ENCODE measurements around the gene MIP. TPM values are rescaled to one million over a fixed set of nuclear protein-coding genes. Genes with fewer than 3 reads are reported as not detected.
"Not testable (repeated sequence)": the region's sequence is repeated elsewhere in the genome, so short reads cannot be mapped to it uniquely, and the experiment has no call there.

Gene MIP
- total and polyA plus RNA-seq, 10 of the 15 experiments (the other 5 are each of a cell fraction or from before 2014, with no cell fraction given) = 0.04 to 0.18 (median 0.11) TPM; not detected in 3

DNA sequence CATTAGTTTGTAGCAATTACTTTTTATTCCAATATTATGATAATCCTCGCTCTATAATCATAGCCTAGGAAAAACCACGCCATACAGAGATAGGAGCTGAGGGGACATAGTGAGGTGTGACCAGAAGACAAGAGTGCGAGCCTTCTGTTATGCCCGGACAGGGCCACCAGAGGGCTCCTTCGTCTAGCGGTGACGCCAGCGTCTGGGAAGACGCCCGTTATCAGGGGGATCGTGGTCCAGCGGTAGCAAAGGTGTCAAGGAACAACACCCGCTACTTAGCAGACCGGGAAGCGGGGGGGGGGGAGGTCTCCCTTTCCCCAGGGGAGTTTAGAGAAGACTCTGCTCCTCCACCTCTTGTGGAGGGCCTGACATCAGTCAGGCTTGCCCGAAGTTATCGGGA, 42.2 kb upstream of the MIP start:
- intact Hi-C loops (cut with micrococcal nuclease; ENCODE audit: unreplicated experiment); H3K36me3 ChIP-seq (ENCODE audit: control insufficient read depth in 2 of 2, insufficient read depth in 2 of 2, low read length in 1 of 2); H2AFZ ChIP-seq (ENCODE audit: control insufficient read depth, low read depth, low read length); H3K79me2 ChIP-seq (ENCODE audit: control insufficient read depth, insufficient read depth, low read length); DNase-seq (ENCODE audit: low read depth, low spot score); H3K4me2 ChIP-seq (ENCODE audit: control insufficient read depth, insufficient read depth); H4K20me1 ChIP-seq (ENCODE audit: control insufficient read depth, insufficient read depth); ATAC-seq; H3K4me1 ChIP-seq (ENCODE audit: control insufficient read depth, insufficient read depth, low read length); BruUV-seq (replicated peaks); POLR2A ChIA-PET; H3K4me3 ChIP-seq; H3K9me3 ChIP-seq (replicated peaks; ENCODE audit: control insufficient read depth, insufficient read depth, low read length); H3K27me3 ChIP-seq (replicated peaks in 1 of 2; ENCODE audit: control insufficient read depth in 2 of 2, insufficient read depth in 2 of 2, low read length in 1 of 2); H3K9ac ChIP-seq (ENCODE audit: control insufficient read depth, insufficient read depth, low read length); in situ Hi-C loops (cut with MboI); FAIRE-seq; H3K27ac ChIP-seq (ENCODE audit: control insufficient read depth, insufficient read depth): not testable (repeated sequence)
- TF ChIP-seq CREM (IDR thresholded peaks at IDR 0.05; ENCODE audit: low read depth) = peak; percentile 37; the same call in 1 of the 2 replicates
- TF ChIP-seq RAD21 (IDR thresholded peaks at IDR 0.05; ENCODE audit: insufficient read depth, low read depth, low read length) = peak; percentile 34; the same call in 1 of the 2 replicates
- peak; percentile 20 to 38 (median 24); a peak in 3 of 6 replicates for TF ChIP-seq CTCF (IDR thresholded peaks at IDR 0.05 in 2 of 3, conservative IDR thresholded peaks at IDR 0.05 in 1 of 3; ENCODE audit: control insufficient read depth in 2 of 3, extremely low read depth in 1 of 3, insufficient read depth in 1 of 3, low read depth in 3 of 3, low read length in 3 of 3)
- RAD21 ChIA-PET (ENCODE audit: unreplicated experiment) = interaction anchor here (1.2 kb wide), 2 partner anchors 140 to 305 kb away, joined by 3 to 4 read pairs; no protein-coding TSS in a partner anchor
- CTCF ChIA-PET = interaction anchor here (1.2 to 1.6 kb wide), 4 partner anchors 12 to 76 kb away, joined by 3 to 5 read pairs (median 3); no protein-coding TSS in a partner anchor
- WGBS (ENCODE audit: insufficient coverage, insufficient replicate concordance, low lambda C conversion rate, missing lambda C conversion rate) = 15% methylated on average over 14 of the region's 17 CpGs
- SMC1A ChIA-PET (ENCODE audit: uncharacterized antibody, unreplicated experiment) = interaction anchor here (1.0 to 1.2 kb wide), 3 partner anchors 23 to 758 kb away, joined by 3 to 4 read pairs (median 3); partner anchors contain the start of gene ZC3H10

- H4K20me1 ChIP-seq (ENCODE audit: control insufficient read depth, insufficient read depth); H3K27me3 ChIP-seq (replicated peaks in 1 of 2; ENCODE audit: control insufficient read depth in 2 of 2, insufficient read depth in 2 of 2, low read length in 1 of 2); H2AFZ ChIP-seq (ENCODE audit: control insufficient read depth, low read depth, low read length); H3K27ac ChIP-seq (ENCODE audit: control insufficient read depth, insufficient read depth); BruUV-seq (replicated peaks); RAD21 ChIA-PET (ENCODE audit: unreplicated experiment); H3K36me3 ChIP-seq (ENCODE audit: control insufficient read depth in 2 of 2, insufficient read depth in 2 of 2, low read length in 1 of 2); H3K4me3 ChIP-seq; intact Hi-C loops (cut with micrococcal nuclease; ENCODE audit: unreplicated experiment); ATAC-seq; DNase-seq (ENCODE audit: low read depth, low spot score); SMC1A ChIA-PET (ENCODE audit: uncharacterized antibody, unreplicated experiment); H3K79me2 ChIP-seq (ENCODE audit: control insufficient read depth, insufficient read depth, low read length); H3K4me1 ChIP-seq (ENCODE audit: control insufficient read depth, insufficient read depth, low read length); CTCF ChIA-PET; FAIRE-seq; H3K9ac ChIP-seq (ENCODE audit: control insufficient read depth, insufficient read depth, low read length); in situ Hi-C loops (cut with MboI); H3K9me3 ChIP-seq (replicated peaks; ENCODE audit: control insufficient read depth, insufficient read depth, low read length); H3K4me2 ChIP-seq (ENCODE audit: control insufficient read depth, insufficient read depth); POLR2A ChIA-PET: not testable (repeated sequence)
- WGBS (ENCODE audit: insufficient coverage, insufficient replicate concordance, low lambda C conversion rate, missing lambda C conversion rate) = 92% methylated on average over 23 of the region's 27 CpGs
Observed at GRCh38 chr12:56494481-56494880, 40.0 kb upstream of the MIP start.

GRCh38 chr12:56494106-56494415, 39.6 kb upstream of the MIP start:
- not testable (repeated sequence) for BruUV-seq (replicated peaks)

More at GRCh38 chr12:56494106-56494415, 39.6 kb upstream of the MIP start:
- SMC1A ChIA-PET (ENCODE audit: uncharacterized antibody, unreplicated experiment); H3K27me3 ChIP-seq (replicated peaks in 1 of 2; ENCODE audit: control insufficient read depth in 2 of 2, insufficient read depth in 2 of 2, low read length in 1 of 2); H3K4me2 ChIP-seq (ENCODE audit: control insufficient read depth, insufficient read depth); CTCF ChIA-PET; H3K9me3 ChIP-seq (replicated peaks; ENCODE audit: control insufficient read depth, insufficient read depth, low read length); POLR2A ChIA-PET; H3K4me1 ChIP-seq (ENCODE audit: control insufficient read depth, insufficient read depth, low read length); intact Hi-C loops (cut with micrococcal nuclease; ENCODE audit: unreplicated experiment); DNase-seq (ENCODE audit: low read depth, low spot score); H3K79me2 ChIP-seq (ENCODE audit: control insufficient read depth, insufficient read depth, low read length); RAD21 ChIA-PET (ENCODE audit: unreplicated experiment); H2AFZ ChIP-seq (ENCODE audit: control insufficient read depth, low read depth, low read length); in situ Hi-C loops (cut with MboI); FAIRE-seq; H4K20me1 ChIP-seq (ENCODE audit: control insufficient read depth, insufficient read depth); H3K4me3 ChIP-seq; ATAC-seq; H3K27ac ChIP-seq (ENCODE audit: control insufficient read depth, insufficient read depth); H3K9ac ChIP-seq (ENCODE audit: control insufficient read depth, insufficient read depth, low read length); H3K36me3 ChIP-seq (ENCODE audit: control insufficient read depth in 2 of 2, insufficient read depth in 2 of 2, low read length in 1 of 2): not testable (repeated sequence)
- WGBS (ENCODE audit: insufficient coverage, insufficient replicate concordance, low lambda C conversion rate, missing lambda C conversion rate) = 93% methylated on average over 8 of the region's 15 CpGs

All from GM12878 (cell line).